ENCODE measurements around the gene PEX26. TPM values are rescaled to one million over a fixed set of nuclear protein-coding genes. Genes with fewer than 3 reads are reported as not detected.

Gene PEX26
- total RNA-seq, 2 experiments from 2014 or later: 17.6 to 43.5 TPM

DNA sequence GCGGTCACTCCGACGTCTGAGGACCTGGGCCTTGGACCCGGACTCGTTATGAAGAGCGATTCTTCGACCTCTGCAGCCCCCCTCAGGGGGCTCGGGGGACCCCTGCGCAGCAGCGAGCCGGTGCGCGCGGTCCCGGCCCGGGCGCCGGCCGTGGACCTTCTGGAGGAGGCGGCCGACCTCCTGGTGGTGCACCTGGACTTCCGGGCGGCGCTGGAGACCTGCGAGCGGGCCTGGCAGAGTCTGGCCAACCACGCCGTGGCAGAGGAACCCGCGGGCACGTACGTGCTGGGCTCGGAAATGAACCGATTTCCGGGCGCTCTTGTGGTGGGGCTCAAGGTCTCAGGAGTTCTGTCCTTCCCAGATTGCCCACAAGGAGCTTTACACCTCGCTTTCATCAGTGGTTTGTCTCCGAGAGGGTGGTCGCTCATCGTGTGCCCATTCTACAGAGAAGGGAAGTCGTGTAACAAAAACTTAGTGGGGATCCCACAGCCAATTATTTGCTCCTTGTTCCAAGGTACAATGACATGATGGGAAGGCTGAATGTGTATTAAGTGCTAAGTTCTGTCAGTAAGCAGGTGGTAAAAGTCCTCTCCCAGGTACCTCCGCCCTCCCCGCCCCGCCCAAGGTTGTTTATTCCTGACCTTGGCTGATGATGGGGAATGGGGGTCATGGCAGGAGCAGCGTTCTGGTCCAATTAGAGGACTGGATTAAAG, 695 bp downstream of the PEX26 start:
- peak overlapping the region; percentile 47 for H3K27ac ChIP-seq (ENCODE audit: low read depth, low read length, poor library complexity, severe bottlenecking)
- peaks cover 75% of the 10 kb centered on the region for H3K79me2 ChIP-seq (ENCODE audit: insufficient read depth, low read depth, low read length)
- TSS peak; percentile 32 for BruUV-seq (replicated peaks)
- H3K4me1 ChIP-seq (ENCODE audit: insufficient read depth, low read length, poor library complexity, severe bottlenecking): peaks cover 49% of the 10 kb centered on the region
- no peaks in the 10 kb centered on the region for H3K9me3 ChIP-seq (ENCODE audit: low read length)
- H3K9me2 ChIP-seq (ENCODE audit: insufficient read depth, low read length): no peaks in the 10 kb centered on the region
- intact Hi-C loops (cut with micrococcal nuclease; ENCODE audit: unreplicated experiment): loop anchor here (5.0 kb wide), 2 partner anchors 441 to 1369 kb away; partner anchors contain the start of genes BCL2L13 and C22orf39
- peak overlapping the region; percentile 87 for H3K4me3 ChIP-seq (ENCODE audit: low read depth, low read length, poor library complexity, severe bottlenecking)
- TF ChIP-seq, protein P1, sequence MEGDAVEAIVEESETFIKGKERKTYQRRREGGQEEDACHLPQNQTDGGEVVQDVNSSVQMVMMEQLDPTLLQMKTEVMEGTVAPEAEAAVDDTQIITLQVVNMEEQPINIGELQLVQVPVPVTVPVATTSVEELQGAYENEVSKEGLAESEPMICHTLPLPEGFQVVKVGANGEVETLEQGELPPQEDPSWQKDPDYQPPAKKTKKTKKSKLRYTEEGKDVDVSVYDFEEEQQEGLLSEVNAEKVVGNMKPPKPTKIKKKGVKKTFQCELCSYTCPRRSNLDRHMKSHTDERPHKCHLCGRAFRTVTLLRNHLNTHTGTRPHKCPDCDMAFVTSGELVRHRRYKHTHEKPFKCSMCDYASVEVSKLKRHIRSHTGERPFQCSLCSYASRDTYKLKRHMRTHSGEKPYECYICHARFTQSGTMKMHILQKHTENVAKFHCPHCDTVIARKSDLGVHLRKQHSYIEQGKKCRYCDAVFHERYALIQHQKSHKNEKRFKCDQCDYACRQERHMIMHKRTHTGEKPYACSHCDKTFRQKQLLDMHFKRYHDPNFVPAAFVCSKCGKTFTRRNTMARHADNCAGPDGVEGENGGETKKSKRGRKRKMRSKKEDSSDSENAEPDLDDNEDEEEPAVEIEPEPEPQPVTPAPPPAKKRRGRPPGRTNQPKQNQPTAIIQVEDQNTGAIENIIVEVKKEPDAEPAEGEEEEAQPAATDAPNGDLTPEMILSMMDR (conservative IDR thresholded peaks at IDR 0.05; ENCODE audit: low read length): no peak
- no peak for TF ChIP-seq EZH2phosphoT487 (IDR thresholded peaks at IDR 0.05; ENCODE audit: borderline replicate concordance, low read depth, low read length)
- ChIA-PET POLR2A (interaction anchor here (0.8 to 1.3 kb wide), 4 partner anchors 10 to 253 kb away, joined by 3 to 4 read pairs (median 3); no protein-coding TSS in a partner anchor), CTCF (ENCODE audit: unreplicated experiment) (no interaction called here)
- peak overlapping the region; percentile 75 for H3K4me2 ChIP-seq (ENCODE audit: low read length)
- peak; percentile 69 for DNase-seq (ENCODE audit: low spot score)
- peak overlapping the region; percentile 42; the same call in 1 of the 2 replicates for H2AFZ ChIP-seq (ENCODE audit: low read length)
- H4K20me1 ChIP-seq (ENCODE audit: insufficient read depth, low read length): no peaks in the 10 kb centered on the region
- peaks cover 46% of the 10 kb centered on the region for H3K36me3 ChIP-seq (ENCODE audit: insufficient read depth, low read length)

DNA sequence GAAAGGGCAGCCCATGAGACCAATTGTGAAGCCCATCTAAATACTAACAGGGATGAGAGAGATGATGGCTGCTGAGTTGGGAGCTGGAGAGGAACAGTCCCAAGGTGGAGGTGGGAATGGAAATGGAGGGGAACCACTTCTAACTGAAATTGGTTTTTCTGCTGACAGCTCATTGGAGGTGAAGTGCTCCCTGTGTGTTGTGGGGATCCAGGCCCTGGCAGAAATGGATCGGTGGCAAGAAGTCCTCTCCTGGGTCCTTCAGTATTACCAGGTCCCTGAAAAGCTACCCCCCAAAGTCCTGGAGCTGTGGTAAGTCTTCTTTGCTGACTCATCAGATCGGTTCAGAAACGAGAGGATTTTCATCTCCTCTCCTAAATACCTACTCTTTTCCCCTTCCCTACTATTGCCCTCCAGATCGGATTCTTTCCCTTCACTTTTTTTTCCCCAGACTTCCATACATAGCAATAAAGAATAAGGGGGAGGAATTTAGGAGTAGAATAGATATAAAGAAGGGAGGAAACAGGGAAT, 2.0 kb downstream of the PEX26 start:
- H3K4me1 ChIP-seq (ENCODE audit: insufficient read depth, low read length, poor library complexity, severe bottlenecking): peaks cover 36% of the 10 kb centered on the region
- peak overlapping the region; percentile 75 for H3K4me2 ChIP-seq (ENCODE audit: low read length)
- no peak for TF ChIP-seq EZH2phosphoT487 (IDR thresholded peaks at IDR 0.05; ENCODE audit: borderline replicate concordance, low read depth, low read length)
- no peak for DNase-seq (ENCODE audit: low spot score)
- intact Hi-C loops (cut with micrococcal nuclease; ENCODE audit: unreplicated experiment): loop anchor here (5.0 kb wide), 2 partner anchors 442 to 1368 kb away; partner anchors contain the start of genes BCL2L13 and C22orf39
- H4K20me1 ChIP-seq (ENCODE audit: insufficient read depth, low read length): no peaks in the 10 kb centered on the region
- BruUV-seq (replicated peaks): no TSS peak
- H3K9me2 ChIP-seq (ENCODE audit: insufficient read depth, low read length): no peaks in the 10 kb centered on the region
- POLR2A ChIA-PET: interaction anchor here (1.0 to 1.3 kb wide), 3 partner anchors 9 to 283 kb away, joined by 3 to 4 read pairs (median 3); no protein-coding TSS in a partner anchor
- H3K9me3 ChIP-seq (ENCODE audit: low read length): no peaks in the 10 kb centered on the region
- H3K79me2 ChIP-seq (ENCODE audit: insufficient read depth, low read depth, low read length): peaks cover 71% of the 10 kb centered on the region
- no peak overlapping the region for H2AFZ ChIP-seq (ENCODE audit: low read length)
- H3K27ac ChIP-seq (ENCODE audit: low read depth, low read length, poor library complexity, severe bottlenecking): no peak overlapping the region
- H3K36me3 ChIP-seq (ENCODE audit: insufficient read depth, low read length): peaks cover 59% of the 10 kb centered on the region
- CTCF ChIA-PET (ENCODE audit: unreplicated experiment): no interaction called here
- H3K4me3 ChIP-seq (ENCODE audit: low read depth, low read length, poor library complexity, severe bottlenecking): peak overlapping the region; percentile 87

DNA sequence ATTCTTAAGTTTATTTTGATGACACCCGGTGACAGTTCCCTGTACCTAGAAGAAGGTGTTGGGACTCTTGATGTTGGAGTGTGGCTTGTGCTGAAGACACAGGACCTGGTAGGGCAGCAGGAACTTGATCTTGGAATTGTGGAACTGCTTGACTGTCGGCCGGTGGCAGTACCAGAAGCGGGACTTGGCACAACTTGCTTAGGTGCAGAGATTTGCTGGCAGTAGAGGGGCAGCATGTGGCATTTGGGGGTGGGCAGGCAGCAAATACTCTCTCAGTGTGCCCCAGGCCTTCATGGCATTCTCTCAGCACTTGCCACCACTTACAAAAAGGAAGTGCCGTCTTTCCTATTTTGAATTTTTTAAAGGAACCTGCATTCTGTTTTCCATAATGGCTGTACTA, 3.6 kb downstream of the PEX26 start:
- no peak for TF ChIP-seq EZH2phosphoT487 (IDR thresholded peaks at IDR 0.05; ENCODE audit: borderline replicate concordance, low read depth, low read length)
- TF ChIP-seq, protein P1 (conservative IDR thresholded peaks at IDR 0.05; ENCODE audit: low read length): no peak
- Histone ChIP-seq H3K79me2 (ENCODE audit: insufficient read depth, low read depth, low read length) (peaks cover 61% of the 10 kb centered on the region), H3K4me2 (ENCODE audit: low read length) (no peak overlapping the region), H3K27ac (ENCODE audit: low read depth, low read length, poor library complexity, severe bottlenecking) (no peak overlapping the region), H4K20me1 (ENCODE audit: insufficient read depth, low read length) (no peaks in the 10 kb centered on the region), H3K9me2 (ENCODE audit: insufficient read depth, low read length) (no peaks in the 10 kb centered on the region), H3K4me3 (ENCODE audit: low read depth, low read length, poor library complexity, severe bottlenecking) (no peak overlapping the region), H3K9me3 (ENCODE audit: low read length) (no peaks in the 10 kb centered on the region), H3K36me3 (ENCODE audit: insufficient read depth, low read length) (peaks cover 76% of the 10 kb centered on the region), H2AFZ (ENCODE audit: low read length) (no peak overlapping the region), H3K4me1 (ENCODE audit: insufficient read depth, low read length, poor library complexity, severe bottlenecking) (peaks cover 20% of the 10 kb centered on the region)
- no TSS peak for BruUV-seq (replicated peaks)
- ChIA-PET CTCF (ENCODE audit: unreplicated experiment) (no interaction called here), POLR2A (no interaction called here)
- intact Hi-C loops (cut with micrococcal nuclease; ENCODE audit: unreplicated experiment): no loop called here
- no peak for DNase-seq (ENCODE audit: low spot score)
